Measurements from ENCODE around the gene CTSK.

Gene CTSK

GRCh38 chr1:150763018-150763417, 45.0 kb downstream of the CTSK start:
- no peak for DNase-seq (ENCODE audit: extremely low read depth in 1 of 2, low read depth in 1 of 2)

- no peak for DNase-seq (ENCODE audit: extremely low read depth in 1 of 2, low read depth in 1 of 2)
Measured at GRCh38 chr1:150762552-150762951, 45.5 kb downstream of the CTSK start.

- DNase-seq (ENCODE audit: extremely low read depth in 1 of 2, low read depth in 1 of 2): no peak
Measured at GRCh38 chr1:150761801-150762200, 46.3 kb downstream of the CTSK start.

- no peak for DNase-seq (ENCODE audit: extremely low read depth in 1 of 2, low read depth in 1 of 2)
Measured at GRCh38 chr1:150760013-150760412, 48.0 kb downstream of the CTSK start.

GRCh38 chr1:150753416-150753815, 54.6 kb downstream of the CTSK start:
- no peak for DNase-seq (ENCODE audit: extremely low read depth in 1 of 2, low read depth in 1 of 2)

- DNase-seq (ENCODE audit: extremely low read depth in 1 of 2, low read depth in 1 of 2): no peak
Measured at GRCh38 chr1:150751443-150751842, 56.6 kb downstream of the CTSK start.

- DNase-seq (ENCODE audit: extremely low read depth in 1 of 2, low read depth in 1 of 2): no peak
Measured at GRCh38 chr1:150749720-150750311, 58.2 kb downstream of the CTSK start.

- no peak for DNase-seq (ENCODE audit: extremely low read depth in 1 of 2, low read depth in 1 of 2)
Measured at GRCh38 chr1:150748878-150749719, 59.0 kb downstream of the CTSK start.
